GM23248 (cell line): ENCODE results near the gene CDKN3. TPM values are rescaled to one million over a fixed set of nuclear protein-coding genes. Genes with fewer than 3 reads are reported as not detected.

Experiments used
- DNase-seq: peaks from one replicate; pipeline ENCODE4 v3.0.0-alpha.2; 2015
- H2AFZ ChIP-seq: fragments of 200-600 bp; sonication (generic); 2 replicates; pipeline ENCODE4 v1.6.1; 2016; ENCODE audit warnings: antibody characterized with exemption
- H3F3A ChIP-seq: fragments of 200-600 bp; sonication (generic); 2 replicates; pipeline ENCODE4 v1.6.1; 2016; ENCODE audit warnings: mild to moderate bottlenecking, antibody characterized with exemption, mixed run types; ENCODE audit not compliant: insufficient read depth
- H3K27ac ChIP-seq: fragments of 200-600 bp; sonication (generic); 2 replicates; pipeline ENCODE4 v1.5.1; 2016; ENCODE audit warnings: mild to moderate bottlenecking
- H3K27me3 ChIP-seq: fragments of 200-600 bp; sonication (generic); replicated peaks from 2 replicates; pipeline ENCODE4 v1.6.1; 2016; ENCODE audit warnings: mild to moderate bottlenecking; ENCODE audit not compliant: insufficient read depth
- H3K36me3 ChIP-seq: fragments of 200-600 bp; sonication (generic); 2 replicates; pipeline ENCODE4 v1.6.1; 2016; ENCODE audit warnings: low read depth, mild to moderate bottlenecking
- H3K4me1 ChIP-seq: fragments of 200-600 bp; sonication (generic); 2 replicates; pipeline ENCODE4 v1.6.1; 2016; ENCODE audit warnings: mild to moderate bottlenecking; ENCODE audit not compliant: insufficient read depth
- H3K4me2 ChIP-seq: fragments of 200-600 bp; sonication (generic); one replicate; pipeline ENCODE4 v1.6.1; 2016; ENCODE audit warnings: mild to moderate bottlenecking; ENCODE audit not compliant: unreplicated experiment
- H3K4me3 ChIP-seq: fragments of 200-600 bp; sonication (generic); 2 replicates; pipeline ENCODE4 v1.5.1; 2016; ENCODE audit warnings: mild to moderate bottlenecking
- H3K79me2 ChIP-seq: fragments of 200-600 bp; sonication (generic); 2 replicates; pipeline ENCODE4 v1.6.1; 2016; ENCODE audit warnings: mild to moderate bottlenecking; ENCODE audit not compliant: insufficient read depth
- H3K9ac ChIP-seq: fragments of 200-600 bp; sonication (generic); 2 replicates; pipeline ENCODE4 v1.6.1; 2016; ENCODE audit warnings: mild to moderate bottlenecking
- H3K9me2 ChIP-seq: fragments of 200-600 bp; sonication (generic); 2 replicates; pipeline ENCODE4 v1.6.1; 2016; ENCODE audit warnings: mixed run types, mild to moderate bottlenecking, moderate library complexity; ENCODE audit not compliant: insufficient read depth
- H3K9me3 ChIP-seq: fragments of 200-600 bp; sonication (generic); one replicate; pipeline ENCODE4 v1.6.1; 2017; ENCODE audit warnings: low read depth
- H4K20me1 ChIP-seq: fragments of 200-600 bp; sonication (generic); 2 replicates; pipeline ENCODE4 v1.6.0; 2016; ENCODE audit not compliant: insufficient read depth
- EZH2 ChIP-seq: fragments of 200-600 bp; sonication (generic); IDR thresholded peaks from 2 replicates; pipeline ENCODE4 v1.6.1; 2018; ENCODE audit warnings: antibody characterized with exemption, mild to moderate bottlenecking; ENCODE audit not compliant: insufficient read depth, poor library complexity, severe bottlenecking
- EZH2phosphoT487 ChIP-seq: fragments of 200-600 bp; sonication (generic); IDR thresholded peaks from 2 replicates; pipeline ENCODE4 v1.6.1; 2018; ENCODE audit warnings: antibody characterized with exemption, moderate library complexity, mild to moderate bottlenecking, low read depth; ENCODE audit not compliant: insufficient read depth
- WGBS, 2 experiments: methylation state at CpG; one replicate each; pipeline ENCODE4 v1.1.6; 2015 to 2017; ENCODE audit warnings: low lambda C conversion rate in 2 of 2, low coverage in 1 of 2; ENCODE audit errors: missing lambda C conversion rate in 2 of 2; 5-methylcytosine and 5-hydroxymethylcytosine counted together
- in situ Hi-C: fragments of 300-500 bp; cut with MboI; formaldehyde crosslinking; loops from 2 replicates; pipeline ENCODE4 v1.15.0; 2020
- polyA plus RNA-seq: library from polyadenylated mRNA; unstranded; fragments of >200 nt; fragmentation: Nextera tagmentation; extraction: Ambion mirVana; gene quantifications from 2 replicates; pipeline ENCODE4 v1.2.1, GENCODE V29; 2016
- total RNA-seq: library from RNA; depleted of rRNA; stranded (reverse); fragments of >200 nt; shearing (Covaris generic); gene quantifications from 2 replicates; pipeline ENCODE4 v1.2.3, GENCODE V29; 2014; rRNA removed

Gene CDKN3
- 20.1 and 44.5 TPM in 2 replicates for total RNA-seq
- polyA plus RNA-seq, result 39.3 and 41.8 TPM in 2 replicates

GRCh38 chr14:54396493-54397335 lies at the start of gene CDKN3:
TSS of gene CDKN3 (plus strand) at chr14:54397007. CDS start at chr14:54397069, 62 bp downstream.
- Histone ChIP-seq H3K27ac (peak within 1 kb of the TSS; percentile 18; the same call in 1 of the 2 replicates), H3K36me3 (no peaks in the 10 kb centered on the region), H2AFZ (peak within 1 kb of the TSS; percentile 89), H3F3A (no peaks in the 10 kb centered on the region), H3K4me3 (peak within 1 kb of the TSS; percentile 75), H3K9me3 (no peaks in the 10 kb centered on the region), H4K20me1 (no peaks in the 10 kb centered on the region), H3K4me2 (peak within 1 kb of the TSS; percentile 82), H3K9ac (peak within 1 kb of the TSS; percentile 77), H3K4me1 (no peaks in the 10 kb centered on the region), H3K9me2 (no peaks in the 10 kb centered on the region), H3K27me3 (no peaks in the 10 kb centered on the region), H3K79me2 (peaks cover 14% of the 10 kb centered on the region; the same call in 1 of the 2 replicates)
- in situ Hi-C loops, result no loop called here
- TF ChIP-seq EZH2phosphoT487 (no peak), EZH2 (no peak)
- 1 to 3% methylated on average over 61 to 70 of the region's 76 CpGs for WGBS, 2 experiments
- DNase-seq, result peak; percentile 100

GRCh38 chr14:54347044-54347443 lies 49.8 kb upstream of the CDKN3 start:
- Histone ChIP-seq H3F3A (peaks cover 11% of the 10 kb centered on the region), H3K4me2 (no peak overlapping the region), H3K9me2 (no peaks in the 10 kb centered on the region), H3K36me3 (no peaks in the 10 kb centered on the region), H3K27me3 (no peaks in the 10 kb centered on the region), H3K79me2 (no peaks in the 10 kb centered on the region), H4K20me1 (no peaks in the 10 kb centered on the region), H3K9ac (no peak overlapping the region), H3K27ac (no peak overlapping the region), H3K4me3 (no peak overlapping the region), H3K4me1 (peaks cover 17% of the 10 kb centered on the region), H3K9me3 (no peaks in the 10 kb centered on the region), H2AFZ (no peak overlapping the region)
- no peak for DNase-seq
- 92 to 95% methylated on average over 7 of the region's 7 CpGs for WGBS, 2 experiments
- no peak for TF ChIP-seq EZH2
- no peak for TF ChIP-seq EZH2phosphoT487
- in situ Hi-C loops, result loop anchor here (10.0 to 25.0 kb wide), 2 partner anchors 935 to 1052 kb away; no protein-coding TSS in a partner anchor

- Histone ChIP-seq H3K9ac (no peak overlapping the region), H2AFZ (0 out of 2 replicates have a peak overlapping the region, but pooled peaks have one; percentile 79), H3K79me2 (no peaks in the 10 kb centered on the region), H3K27me3 (no peaks in the 10 kb centered on the region), H3K4me2 (no peak overlapping the region), H3K9me2 (no peaks in the 10 kb centered on the region), H3F3A (peaks cover 11% of the 10 kb centered on the region), H3K4me1 (peaks cover 17% of the 10 kb centered on the region), H3K9me3 (no peaks in the 10 kb centered on the region), H4K20me1 (no peaks in the 10 kb centered on the region), H3K27ac (no peak overlapping the region), H3K36me3 (no peaks in the 10 kb centered on the region), H3K4me3 (no peak overlapping the region)
- no peak for TF ChIP-seq EZH2phosphoT487
- TF ChIP-seq EZH2, result no peak
- WGBS, 2 experiments, result 44% methylated on average over 5 of the region's 5 CpGs
- in situ Hi-C loops, result loop anchor here (10.0 to 25.0 kb wide), 2 partner anchors 936 to 1053 kb away; no protein-coding TSS in a partner anchor
- DNase-seq, result peak; percentile 65
These were observed 48.7 kb upstream of the CDKN3 start for GRCh38 chr14:54348001-54348611.

- in situ Hi-C loops, result loop anchor here (10.0 to 25.0 kb wide), 2 partner anchors 937 to 1054 kb away; no protein-coding TSS in a partner anchor
These were observed 47.7 kb upstream of the CDKN3 start for GRCh38 chr14:54348923-54349620.

More at GRCh38 chr14:54348923-54349620, 47.7 kb upstream of the CDKN3 start:
- Histone ChIP-seq H3K9ac (peak overlapping the region; percentile 41), H3K4me1 (peaks cover 17% of the 10 kb centered on the region), H3K4me2 (peak overlapping the region; percentile 78), H2AFZ (peak overlapping the region; percentile 79), H3K4me3 (peak overlapping the region; percentile 70), H3K9me2 (no peaks in the 10 kb centered on the region), H3K36me3 (no peaks in the 10 kb centered on the region), H4K20me1 (no peaks in the 10 kb centered on the region), H3K27ac (peak overlapping the region; percentile 29), H3K9me3 (no peaks in the 10 kb centered on the region), H3K79me2 (no peaks in the 10 kb centered on the region), H3F3A (peaks cover 11% of the 10 kb centered on the region), H3K27me3 (no peaks in the 10 kb centered on the region)
- WGBS, 2 experiments, result 13 to 15% methylated on average over 24 of the region's 24 CpGs
- DNase-seq, result peak; percentile 84
- TF ChIP-seq EZH2 (no peak), EZH2phosphoT487 (no peak)
